LHCN-M2 (cell line): Measurements from ENCODE around the gene ARL5C. TPM values are rescaled to one million over a fixed set of nuclear protein-coding genes. Genes with fewer than 3 reads are reported as not detected.
"Not testable (repeated sequence)": the region's sequence is repeated elsewhere in the genome, so short reads cannot be mapped to it uniquely, and the experiment has no call there.

ENCODE experiments used
- DNase-seq: peaks from one replicate; pipeline ENCODE4 v3.0.0-alpha.2; 2012; ENCODE audit warnings: low read depth
- total RNA-seq: library from RNA; depleted of rRNA; stranded (reverse); fragments of >200 nt; gene quantifications from 2 replicates; pipeline ENCODE4 v1.2.3, GENCODE V29; 2014

Gene ARL5C
- total RNA-seq, 1 experiment from 2014 or later, result not detected

- no peak for DNase-seq
Observed at GRCh38 chr17:39141915-39142664, 23.9 kb downstream of the ARL5C start.

- DNase-seq, result no peak
Observed at GRCh38 chr17:39141294-39141693, 24.7 kb downstream of the ARL5C start.

DNA sequence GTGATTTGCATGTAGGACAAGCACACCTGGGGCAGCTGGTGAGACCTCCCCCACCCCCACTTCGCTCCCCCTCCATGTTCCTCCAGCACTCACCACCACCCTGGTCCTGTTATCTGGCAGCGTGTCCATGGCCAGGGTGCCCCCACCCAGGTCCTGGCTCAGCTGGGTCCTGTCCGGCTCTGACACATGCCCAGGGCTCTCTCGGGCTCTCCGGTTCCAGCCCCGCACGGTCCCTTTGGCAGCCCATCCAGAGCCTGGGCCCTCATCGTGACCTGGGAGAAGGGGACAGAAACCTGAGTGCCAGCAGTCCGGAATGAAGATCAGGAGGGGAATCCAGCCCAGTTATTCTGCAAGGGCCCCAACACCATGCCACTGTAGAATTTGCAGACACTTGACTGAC, 26.4 kb downstream of the ARL5C start:
- no peak for DNase-seq

- DNase-seq, result peak; percentile 95
Observed at GRCh38 chr17:39139161-39139511, 26.8 kb downstream of the ARL5C start.

DNA sequence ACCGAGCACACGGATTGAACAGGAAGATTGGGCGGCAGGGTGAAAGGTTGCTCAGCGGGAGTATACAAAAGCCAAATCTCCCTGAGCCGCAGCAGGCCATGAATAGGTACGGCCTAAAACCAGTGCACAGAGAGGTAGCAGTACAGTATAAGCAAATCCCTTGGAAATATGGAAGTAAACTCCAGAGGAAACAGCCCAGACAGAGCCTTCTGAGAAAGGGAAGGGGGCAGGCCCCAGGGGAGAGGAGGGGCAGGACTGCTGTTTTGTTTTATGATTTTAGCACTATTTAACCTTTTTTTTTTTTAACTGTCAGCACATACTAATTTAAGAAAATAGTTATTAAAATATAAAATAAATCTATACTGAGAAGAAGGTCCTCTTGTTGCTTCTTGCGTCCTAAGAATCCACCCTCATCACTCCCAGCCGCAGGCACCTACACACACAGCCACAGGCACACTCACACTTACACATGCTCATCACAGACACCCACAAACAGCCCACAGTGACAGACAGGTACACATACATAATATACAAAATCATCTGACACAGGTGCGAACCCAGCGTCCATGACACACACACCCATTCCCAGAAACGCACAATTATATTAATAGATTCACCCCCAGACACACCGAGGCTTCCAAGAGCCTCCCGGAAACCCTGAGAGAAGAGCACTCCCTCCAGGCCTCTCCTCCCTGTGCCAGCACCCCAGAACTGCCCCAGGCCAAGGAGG, 27.4 kb downstream of the ARL5C start:
- DNase-seq, result no peak

DNA sequence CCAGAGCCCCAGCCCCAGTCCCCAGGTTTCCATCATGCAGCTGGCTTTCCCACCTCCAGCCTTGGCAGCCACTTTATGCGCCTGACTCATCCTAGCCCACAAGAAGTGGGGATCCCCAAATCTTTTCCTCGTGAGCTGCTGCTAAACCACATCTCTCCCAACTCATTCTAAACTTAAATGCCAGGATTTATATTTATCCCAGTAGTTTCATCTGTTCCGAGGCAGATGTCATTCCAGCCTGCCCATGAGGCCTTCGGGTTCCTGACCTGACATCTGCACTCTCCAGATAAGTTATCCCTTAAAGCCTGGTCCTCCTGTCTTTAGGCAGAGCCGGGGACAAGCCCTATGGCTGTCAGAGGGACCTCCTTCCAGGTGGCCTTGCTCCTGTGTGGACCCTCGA, 31.1 kb downstream of the ARL5C start:
- peak; percentile 81 for DNase-seq

DNA sequence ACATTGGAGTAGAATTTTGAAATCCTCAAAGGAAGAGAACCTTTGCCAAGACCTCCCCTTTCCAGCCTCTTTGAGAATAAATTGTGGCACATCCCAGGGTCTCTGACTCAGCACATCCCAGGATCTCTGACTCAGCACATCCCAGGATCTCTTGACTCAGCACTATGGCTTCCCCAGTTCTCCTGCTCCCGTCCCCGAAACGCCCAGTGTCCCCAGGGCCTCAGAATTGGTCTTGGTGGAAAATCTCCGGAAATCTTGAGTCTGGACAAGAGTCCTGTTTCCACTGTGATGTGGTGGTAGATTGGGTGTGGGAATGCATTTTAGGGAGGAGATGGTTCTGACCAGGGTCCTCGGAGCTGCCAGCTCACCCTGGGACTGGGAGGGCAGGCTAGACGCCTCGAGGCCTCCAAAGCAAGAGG, 33.8 kb downstream of the ARL5C start:
- peak; percentile 90 for DNase-seq

DNA sequence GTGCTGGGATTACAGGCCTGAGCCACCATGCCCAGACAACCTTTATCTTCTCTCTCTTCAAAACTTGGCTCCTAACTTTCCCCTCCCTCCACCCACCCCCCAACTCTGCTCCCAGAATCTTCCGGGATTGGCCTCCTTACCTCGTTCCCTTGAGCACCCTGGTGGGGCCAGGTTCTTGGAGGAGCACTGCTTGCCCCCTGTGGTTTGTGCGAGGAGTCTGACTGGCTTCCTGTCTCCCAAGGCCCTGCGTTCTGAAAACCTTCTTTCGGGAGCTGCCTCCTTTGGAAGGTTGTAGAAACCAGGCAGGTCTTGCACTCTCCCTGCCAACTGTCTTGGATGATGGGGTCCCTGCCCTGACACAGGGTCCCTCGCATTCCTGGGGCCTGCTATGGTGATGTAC, 34.3 kb downstream of the ARL5C start:
- DNase-seq, result no peak

- DNase-seq, result no peak
Observed at GRCh38 chr17:39130205-39130604, 35.8 kb downstream of the ARL5C start.

- DNase-seq, result not testable (repeated sequence)
Observed at GRCh38 chr17:39129544-39129943, 36.4 kb downstream of the ARL5C start.

GRCh38 chr17:39126436-39126835, 39.5 kb downstream of the ARL5C start:
- no peak for DNase-seq

- no peak for DNase-seq
Observed at GRCh38 chr17:39125143-39125875, 40.7 kb downstream of the ARL5C start.

GRCh38 chr17:39123627-39124026, 42.3 kb downstream of the ARL5C start:
- DNase-seq, result no peak

DNA sequence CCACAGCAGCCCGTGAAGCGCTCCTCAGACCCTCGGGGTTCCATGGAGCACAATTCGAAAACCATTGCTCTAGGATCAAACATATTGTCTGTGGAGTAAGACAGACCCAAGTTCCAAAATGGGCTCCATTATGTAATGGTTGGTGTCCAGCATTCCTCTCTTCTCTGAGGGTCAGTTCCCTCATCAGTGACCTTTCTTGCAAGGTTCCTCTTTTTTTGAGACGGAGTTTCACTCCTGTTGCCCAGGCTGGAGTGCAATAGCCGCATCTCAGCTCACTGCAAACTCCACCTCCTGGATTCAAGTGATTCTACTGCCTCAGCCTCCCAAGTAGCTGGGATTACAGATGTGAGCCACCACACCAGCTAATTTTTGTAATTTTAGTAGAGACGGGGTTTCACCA, 43.0 kb downstream of the ARL5C start:
- DNase-seq, result no peak

DNA sequence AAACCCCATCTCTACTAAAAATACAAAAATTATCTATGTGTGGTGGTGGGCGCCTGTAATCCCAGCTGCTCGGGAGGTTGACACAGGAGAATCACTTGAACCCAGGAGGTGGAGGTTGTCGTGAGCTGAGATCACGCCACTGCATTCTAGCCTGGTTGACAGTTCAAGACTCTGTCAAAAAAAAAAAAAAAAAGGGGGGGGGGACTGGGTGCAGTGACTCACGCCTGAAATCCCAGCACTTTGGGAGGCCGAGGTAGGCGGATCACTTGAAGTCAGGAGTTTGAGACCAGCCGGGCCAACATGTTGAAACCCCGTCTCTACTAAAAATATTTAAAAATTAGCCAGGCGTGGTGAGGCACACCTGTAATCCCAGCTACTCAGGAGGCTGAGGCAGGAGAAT, 44.0 kb downstream of the ARL5C start:
- not testable (repeated sequence) for DNase-seq

DNA sequence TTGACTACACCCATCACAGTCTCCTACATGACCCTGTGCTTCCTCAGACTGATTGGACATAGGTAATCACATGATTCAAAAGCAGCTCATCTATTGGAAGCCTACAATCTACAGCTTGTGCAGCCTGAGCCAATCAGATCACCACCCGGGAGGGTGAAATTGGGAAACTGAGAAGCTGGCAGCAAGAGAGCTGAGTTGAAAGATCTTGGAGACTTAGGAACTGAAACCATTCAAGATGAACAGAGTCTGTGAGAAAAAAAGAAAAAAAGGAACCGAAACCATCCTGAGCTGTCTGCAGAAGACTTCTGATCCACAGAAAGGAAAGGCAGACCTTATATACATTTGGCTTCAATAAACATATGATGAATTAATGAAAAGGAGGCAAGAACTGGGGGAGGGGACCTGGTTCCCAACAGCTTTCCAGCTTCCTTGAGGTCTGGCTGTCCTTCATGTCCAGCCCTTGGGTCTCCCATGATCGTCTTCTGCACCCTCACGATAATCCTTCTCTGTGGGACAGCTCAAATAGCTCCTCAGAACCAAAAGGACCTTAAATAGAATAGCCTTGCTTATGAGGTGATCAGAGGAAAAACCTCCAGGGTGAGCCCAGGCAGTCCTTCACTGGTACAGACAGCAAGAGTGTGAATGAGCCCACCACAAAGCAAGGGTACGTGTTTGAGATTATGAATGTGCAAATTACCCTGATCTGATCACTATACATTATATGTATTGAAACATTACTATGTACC, 47.1 kb downstream of the ARL5C start:
- no peak for DNase-seq

GRCh38 chr17:39116224-39116623, 49.7 kb downstream of the ARL5C start:
- DNase-seq, result no peak

- no peak for DNase-seq
Observed at GRCh38 chr17:39115135-39115534, 50.8 kb downstream of the ARL5C start.

- no peak for DNase-seq
Observed at GRCh38 chr17:39114723-39115122, 51.2 kb downstream of the ARL5C start.

DNA sequence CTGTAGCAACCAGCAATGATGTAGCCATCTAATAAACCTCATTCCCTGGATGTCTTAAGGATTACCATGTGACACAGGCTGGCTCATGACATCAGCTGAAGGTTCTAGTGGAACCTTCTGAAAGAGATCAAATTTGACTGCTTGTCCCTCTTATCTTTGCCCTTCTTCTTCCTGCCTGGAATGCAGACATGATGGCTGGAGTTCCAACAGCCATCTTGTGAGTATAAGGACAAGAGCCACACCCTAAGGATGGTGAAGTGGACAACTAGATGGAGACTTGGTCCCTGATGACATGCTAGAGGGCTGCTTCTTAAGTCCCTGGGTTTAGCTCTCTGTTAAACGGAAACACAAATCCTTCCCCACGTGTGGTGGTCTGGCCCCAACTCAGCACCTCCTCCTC, 52.1 kb downstream of the ARL5C start:
- no peak for DNase-seq

DNA sequence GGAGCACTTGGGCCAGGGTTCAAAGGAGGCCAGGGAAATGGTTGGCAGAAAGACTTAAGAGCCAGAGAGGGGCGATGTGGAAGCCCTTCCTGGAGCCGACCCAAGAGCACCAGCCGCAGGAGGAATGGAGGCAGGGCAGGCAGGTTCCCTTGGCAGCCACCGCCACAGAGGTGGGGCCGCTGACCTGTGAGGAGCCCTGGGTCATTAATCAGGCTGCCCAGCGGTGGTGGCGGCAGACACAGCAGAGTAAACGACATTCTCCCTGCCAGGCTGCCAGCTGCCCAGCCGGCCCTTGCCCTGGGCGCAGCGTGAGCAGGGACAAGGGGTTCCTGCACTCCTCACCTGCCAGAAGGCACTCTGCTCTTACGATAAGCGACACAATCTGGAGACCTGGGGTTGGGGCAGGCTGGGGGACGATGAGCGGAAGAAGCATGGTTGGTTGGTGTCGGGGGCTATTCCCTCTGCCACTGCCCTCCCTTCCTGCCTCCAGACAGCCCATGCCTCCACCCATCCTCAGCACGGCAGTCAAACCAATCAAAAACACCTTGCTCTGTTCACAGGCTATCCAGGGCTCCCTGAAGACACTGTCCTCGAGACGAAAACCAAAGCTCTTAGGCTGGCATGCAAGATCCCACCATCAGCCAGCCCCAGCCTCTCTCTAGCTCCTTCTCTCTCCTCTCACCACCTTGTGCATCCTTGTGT, 55.4 kb downstream of the ARL5C start:
- no peak for DNase-seq
